WTC11 (cell line): ENCODE data around the gene PLPP1.

Experiments
- CTCF ChIP-seq: fragments of 200-600 bp; IDR thresholded peaks from 2 replicates; pipeline ENCODE4 v1.8.0; 2022; ENCODE audit warnings: antibody characterized with exemption
- E2F5 ChIP-seq: sonication (generic); formaldehyde crosslinking; IDR thresholded peaks from 2 replicates; pipeline ENCODE4 v1.8.1; 2022; ENCODE audit warnings: mild to moderate bottlenecking, moderate library complexity, missing genetic modification reagents
- FOXP4 ChIP-seq: sonication (generic); formaldehyde crosslinking; IDR thresholded peaks from 2 replicates; pipeline ENCODE4 v1.8.0; 2022; ENCODE audit warnings: mild to moderate bottlenecking, missing genetic modification reagents
- SP1 ChIP-seq: sonication (generic); formaldehyde crosslinking; conservative IDR thresholded peaks from 2 replicates; pipeline ENCODE4 v1.8.1; 2022; ENCODE audit warnings: missing genetic modification reagents
- TF ChIP-seq, protein P1 (sequence below): sonication (generic); formaldehyde crosslinking; IDR thresholded peaks from 2 replicates; pipeline ENCODE4 v1.8.0; 2022; ENCODE audit warnings: mild to moderate bottlenecking, missing genetic modification reagents

- TF ChIP-seq CTCF (no peak), SP1 (no peak), FOXP4 (CRISPR knock-in tag) (no peak), E2F5 (CRISPR knock-in tag) (no peak)
- TF ChIP-seq, protein P1, sequence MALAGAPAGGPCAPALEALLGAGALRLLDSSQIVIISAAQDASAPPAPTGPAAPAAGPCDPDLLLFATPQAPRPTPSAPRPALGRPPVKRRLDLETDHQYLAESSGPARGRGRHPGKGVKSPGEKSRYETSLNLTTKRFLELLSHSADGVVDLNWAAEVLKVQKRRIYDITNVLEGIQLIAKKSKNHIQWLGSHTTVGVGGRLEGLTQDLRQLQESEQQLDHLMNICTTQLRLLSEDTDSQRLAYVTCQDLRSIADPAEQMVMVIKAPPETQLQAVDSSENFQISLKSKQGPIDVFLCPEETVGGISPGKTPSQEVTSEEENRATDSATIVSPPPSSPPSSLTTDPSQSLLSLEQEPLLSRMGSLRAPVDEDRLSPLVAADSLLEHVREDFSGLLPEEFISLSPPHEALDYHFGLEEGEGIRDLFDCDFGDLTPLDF = no peak
Measured at GRCh38 chr5:55480781-55481180, 54.0 kb downstream of the PLPP1 start.
